ENCODE measurements around the gene ZYG11B.
"Not testable (repeated sequence)": the region's sequence is repeated elsewhere in the genome, so short reads cannot be mapped to it uniquely, and the experiment has no call there.

ZYG11B gene

DNA sequence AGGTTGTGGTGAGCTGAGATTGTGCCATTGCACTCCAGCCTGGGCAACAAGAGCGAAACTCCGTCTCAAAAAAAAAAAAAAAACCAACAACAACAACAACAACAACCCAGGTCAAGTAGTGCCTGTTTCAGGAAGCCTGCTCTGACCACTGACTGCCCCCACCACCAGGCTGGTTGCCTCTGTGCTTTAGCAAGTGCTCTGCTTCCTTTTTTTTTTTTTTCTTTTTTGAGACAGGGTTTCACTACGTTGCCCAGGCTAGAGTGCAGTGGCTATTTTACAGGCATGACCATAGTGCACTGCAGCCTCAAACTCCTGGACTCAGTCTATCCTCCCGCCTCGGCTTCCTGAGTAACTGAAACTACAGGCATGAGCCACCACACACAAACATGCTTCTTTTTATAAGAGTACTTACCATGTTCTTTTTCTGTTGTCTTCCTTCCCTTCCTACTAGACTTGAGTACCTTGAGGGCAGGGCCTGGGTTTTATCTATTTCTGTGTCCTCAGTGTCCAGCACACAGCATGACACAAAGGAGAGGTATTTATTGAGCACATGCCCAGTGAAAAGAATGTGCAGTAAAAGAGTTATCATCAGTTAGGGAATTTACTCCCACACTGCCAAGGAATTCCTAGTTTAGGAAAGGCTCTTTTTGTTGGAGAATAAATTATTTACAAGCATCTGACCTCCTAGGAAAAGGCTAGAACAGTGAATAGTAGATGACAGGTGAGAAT is 18.2 kb upstream of the ZYG11B start:
- no peak for DNase-seq

DNA sequence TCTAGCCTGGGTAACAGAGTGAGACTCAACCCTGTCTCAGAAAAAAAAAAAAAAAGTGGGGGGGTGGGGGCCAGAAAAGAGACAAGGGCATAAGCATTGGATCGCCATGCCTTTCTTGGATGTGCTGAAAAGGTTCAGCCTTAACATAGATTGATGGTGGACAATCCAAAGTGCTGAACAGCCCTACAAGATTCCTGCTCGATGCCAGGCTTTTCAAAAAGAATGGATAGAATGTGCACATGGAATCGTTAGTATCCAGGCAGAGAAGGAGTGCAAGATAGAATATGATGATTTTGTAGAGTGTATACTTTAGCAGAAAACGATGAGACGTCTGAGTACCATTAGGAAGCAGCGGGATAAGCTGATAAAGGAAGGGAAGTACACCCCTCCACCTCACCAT is 17.2 kb upstream of the ZYG11B start:
- no peak for DNase-seq

DNA sequence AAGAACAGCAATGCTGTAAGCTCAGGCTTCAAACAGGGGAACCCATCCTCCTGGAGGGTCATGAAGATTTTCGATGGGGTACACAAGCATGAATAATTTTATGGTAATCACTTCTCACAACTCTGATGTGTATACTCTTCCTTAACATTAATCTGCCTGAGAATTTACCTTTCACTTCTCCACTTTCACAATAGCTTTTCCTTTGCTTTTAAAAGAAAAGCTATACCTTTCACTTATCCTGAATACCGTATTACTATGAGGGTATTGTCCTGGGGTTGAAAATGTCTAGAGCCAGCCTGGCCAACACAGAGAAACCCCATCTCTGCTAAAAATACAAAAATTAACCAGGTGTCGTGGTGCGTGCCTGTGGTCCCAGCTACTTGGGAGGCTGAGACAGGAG is 12.7 kb upstream of the ZYG11B start:
- DNase-seq: no peak

DNA sequence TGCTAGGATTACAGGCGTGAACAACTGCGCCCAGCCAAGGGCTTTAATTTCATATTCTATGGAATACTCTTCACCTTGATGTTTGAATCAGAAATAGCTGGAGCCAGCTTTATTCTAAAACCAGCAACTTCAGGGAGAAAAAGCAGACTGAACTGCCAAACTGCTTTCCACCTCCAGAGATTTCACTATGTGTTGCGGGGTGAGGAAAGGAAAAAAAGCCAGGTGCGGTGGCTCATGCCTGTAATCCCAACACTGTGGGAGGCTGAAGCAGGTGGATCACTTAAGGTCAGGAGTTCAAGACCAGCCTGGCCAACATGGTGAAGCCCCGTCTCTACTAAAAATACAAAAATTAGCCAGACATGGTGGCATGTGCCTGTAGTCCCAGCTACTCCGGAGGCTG is 11.0 kb upstream of the ZYG11B start:
- not testable (repeated sequence) for DNase-seq

DNA sequence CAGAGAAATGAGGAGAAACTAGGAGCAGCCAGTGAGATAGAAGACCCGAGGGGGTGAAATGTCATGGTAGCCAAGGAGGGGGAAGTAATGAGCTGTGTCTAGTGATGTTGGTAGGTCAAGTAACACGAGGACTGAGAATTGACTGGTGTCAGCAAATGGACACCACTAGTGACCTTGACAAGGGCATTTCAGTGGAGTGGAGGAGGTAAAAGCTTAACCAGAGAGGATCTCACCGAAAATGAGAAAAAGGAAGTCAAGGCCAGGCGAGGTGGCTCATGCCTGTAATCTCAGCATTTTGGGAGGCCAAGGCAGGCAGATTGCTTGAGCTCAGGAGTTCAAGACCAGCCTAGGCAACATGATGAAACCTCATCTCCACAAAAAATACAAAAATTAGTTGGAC is 3.0 kb upstream of the ZYG11B start:
- no peak for DNase-seq

DNA sequence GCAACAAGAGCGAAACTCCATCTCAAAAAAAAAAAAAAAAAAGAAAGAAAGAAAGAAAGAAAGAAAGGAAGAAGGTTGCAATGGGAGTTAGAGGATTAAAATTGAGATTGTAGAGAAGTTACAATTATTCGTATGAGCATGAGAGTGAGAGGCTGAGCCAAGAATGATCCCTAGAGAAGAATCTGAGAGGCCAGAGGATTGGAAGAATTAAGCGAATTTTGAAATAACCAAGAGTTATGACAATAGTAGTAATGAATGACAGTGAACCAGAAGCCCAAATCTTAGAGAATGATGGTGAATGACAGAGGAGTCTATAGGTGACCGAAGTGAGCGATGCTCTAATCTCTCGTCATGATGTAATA is 369 bp upstream of the ZYG11B start:
- no peak for DNase-seq

DNA sequence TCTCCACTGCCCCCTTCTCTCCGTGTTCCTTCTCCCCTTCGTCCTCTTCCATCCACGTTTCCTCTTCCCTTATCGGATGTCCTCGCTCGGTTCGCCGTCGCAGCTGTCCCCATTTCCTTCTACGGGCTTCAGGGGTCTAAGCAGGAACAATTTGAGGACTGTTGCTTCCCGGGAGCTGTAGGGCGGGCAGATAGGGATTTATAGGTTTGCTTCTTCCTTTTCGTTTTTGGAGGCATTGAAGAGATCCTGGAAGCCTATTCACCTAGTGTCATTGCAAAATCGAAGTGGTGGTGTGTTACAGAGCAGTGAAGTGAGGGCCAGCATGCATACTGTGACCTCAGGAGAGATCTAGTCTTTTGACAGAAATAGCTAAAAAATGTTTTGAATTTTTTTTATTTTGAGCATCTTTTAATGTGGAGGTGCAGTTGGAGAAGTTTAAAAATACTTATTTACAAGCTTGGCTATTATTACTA is 897 bp downstream of the ZYG11B start:
- DNase-seq: no peak

DNA sequence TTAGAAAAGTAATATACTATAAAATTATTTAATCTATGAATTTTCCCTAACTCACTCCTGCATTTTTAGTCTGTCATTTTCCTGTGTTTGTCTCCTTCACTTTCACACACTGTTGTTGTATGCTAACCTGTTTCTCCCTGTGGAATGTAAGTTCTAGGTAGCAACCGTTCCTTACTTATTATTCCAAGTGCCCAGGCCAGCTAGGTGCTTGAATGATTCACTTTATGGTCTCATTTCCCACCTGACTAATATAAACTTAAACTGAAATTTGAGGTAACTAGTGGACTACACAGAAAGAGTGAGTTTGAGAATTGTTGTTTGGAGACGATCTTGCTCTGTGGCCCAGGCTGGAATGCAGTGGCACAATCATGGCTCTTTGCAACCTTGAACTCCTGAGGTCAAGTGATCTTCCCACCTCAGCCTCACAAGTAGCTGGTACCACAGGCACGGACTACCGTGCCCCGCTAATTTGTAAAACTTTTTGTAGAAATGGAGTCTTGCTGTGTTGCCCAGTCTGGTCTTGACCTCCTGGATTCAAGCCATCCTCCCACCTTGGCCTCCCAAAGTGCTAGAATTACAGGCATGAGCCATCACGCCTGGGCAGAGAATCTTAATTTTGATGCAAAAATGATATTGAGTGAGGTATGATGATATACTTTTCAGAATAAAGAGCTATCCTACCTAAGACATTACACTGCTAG is 1.9 kb downstream of the ZYG11B start:
- no peak for DNase-seq

DNA sequence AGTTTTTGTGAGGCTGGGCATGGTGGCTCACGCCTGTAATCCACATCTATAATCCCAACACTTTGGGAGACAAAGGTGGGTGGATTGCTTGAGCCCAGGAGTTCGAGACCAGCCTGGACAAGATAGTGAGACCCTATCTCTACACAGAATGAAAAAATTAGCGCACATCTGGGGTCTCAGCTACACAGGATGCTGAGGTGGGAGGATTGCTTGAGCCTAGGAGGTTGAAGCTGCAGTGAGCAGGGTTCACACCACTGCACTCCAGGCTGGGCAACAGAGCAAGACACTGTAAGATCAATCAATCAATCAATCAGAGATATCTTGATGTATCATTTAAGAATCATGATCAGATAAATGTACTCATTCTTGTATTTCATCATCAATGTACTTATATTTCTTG is 7.1 kb downstream of the ZYG11B start:
- DNase-seq: no peak

DNA sequence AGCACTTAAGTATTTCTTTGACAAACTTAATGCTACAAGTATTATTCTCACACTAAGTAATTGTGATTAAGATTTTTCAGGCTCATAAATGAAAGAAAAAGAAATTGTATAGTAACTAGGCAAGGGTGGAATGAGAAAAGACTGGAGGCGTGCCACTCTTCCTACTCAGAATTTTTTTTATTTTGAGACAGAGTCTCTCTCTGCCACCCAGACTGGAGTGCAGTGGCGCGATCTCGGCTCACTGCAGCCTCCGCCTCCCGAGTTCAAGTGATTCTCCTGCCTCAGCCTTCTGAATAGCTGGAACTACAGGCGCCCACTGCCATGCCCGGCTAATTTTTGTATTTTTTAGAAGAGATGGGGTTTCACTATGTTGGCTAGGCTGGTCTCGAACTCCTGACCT is 9.1 kb downstream of the ZYG11B start:
- not testable (repeated sequence) for DNase-seq

DNA sequence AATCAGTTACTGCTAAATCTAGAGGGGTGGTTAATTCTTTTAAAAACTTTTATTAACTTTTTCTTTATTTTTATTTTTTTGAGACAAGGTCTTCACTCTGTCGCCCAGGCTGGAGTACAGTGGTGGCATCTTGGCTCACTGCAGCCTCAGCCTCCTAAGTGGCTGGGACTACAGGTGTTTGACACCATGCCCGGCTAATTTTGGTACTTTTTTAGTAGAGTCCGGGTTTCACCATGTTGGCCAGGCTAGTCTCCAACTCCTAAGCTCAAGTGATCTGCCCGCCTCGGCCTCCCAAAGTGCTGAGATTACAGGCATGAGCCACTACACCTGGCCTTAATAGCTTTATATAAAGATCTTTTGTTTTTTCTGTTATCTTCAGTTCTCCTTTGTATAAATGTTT is 11.9 kb downstream of the ZYG11B start:
- no peak for DNase-seq

DNA sequence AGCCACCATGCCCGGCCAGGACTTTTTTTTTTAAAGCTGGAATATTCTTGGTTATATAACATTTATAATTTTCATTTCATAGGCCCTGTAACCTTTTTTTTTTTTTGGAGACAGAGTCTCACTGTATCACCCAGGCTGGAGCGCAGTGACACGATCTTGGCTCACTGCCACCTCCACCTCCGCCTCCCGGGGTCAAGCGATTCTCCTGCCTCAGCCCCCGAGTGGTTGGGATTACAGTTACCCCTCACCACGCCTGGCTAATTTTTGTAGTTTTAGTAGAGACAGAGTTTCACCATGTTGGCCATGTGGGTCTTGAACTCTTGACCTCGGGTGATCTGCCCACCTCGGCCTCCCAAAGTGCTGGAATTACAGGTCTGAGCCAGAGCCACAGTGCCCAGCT is 12.6 kb downstream of the ZYG11B start:
- no peak for DNase-seq

DNA sequence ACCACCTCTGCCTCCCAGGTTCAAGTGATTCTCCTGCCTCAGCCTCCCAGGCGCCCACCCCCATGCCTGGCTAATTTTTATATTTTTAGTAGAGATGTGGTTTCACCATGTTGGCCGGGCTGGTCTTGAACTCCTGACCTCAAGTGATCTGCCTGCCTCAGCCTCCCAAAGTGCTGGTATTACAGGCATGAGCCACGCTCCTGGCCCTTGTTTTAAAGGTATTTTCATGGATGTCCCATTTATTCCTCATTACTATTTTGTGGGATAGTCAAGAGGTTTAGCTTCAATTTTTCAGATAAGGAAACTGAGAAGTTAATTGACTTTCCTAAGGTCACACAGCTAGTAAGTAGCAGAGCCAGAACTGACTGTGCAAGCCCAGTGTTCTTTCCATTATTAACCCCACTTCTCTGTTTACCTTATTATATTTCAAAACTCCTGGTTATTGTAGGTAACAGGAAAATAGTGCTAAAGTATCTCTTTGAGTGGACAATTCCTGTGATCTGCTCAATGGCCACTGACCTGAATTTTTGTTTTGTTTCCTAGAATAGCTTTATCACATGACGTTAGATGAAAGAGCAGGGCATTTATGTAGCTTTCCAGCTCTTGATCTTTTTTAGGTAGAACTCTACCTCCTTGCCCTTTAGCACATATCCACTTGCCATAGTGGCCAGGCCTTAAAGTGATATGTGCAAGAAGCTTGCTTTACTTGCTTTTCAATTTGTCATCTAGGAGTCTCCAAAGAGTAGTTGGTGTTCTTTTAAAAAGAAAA is 13.6 kb downstream of the ZYG11B start:
- no peak for DNase-seq

DNA sequence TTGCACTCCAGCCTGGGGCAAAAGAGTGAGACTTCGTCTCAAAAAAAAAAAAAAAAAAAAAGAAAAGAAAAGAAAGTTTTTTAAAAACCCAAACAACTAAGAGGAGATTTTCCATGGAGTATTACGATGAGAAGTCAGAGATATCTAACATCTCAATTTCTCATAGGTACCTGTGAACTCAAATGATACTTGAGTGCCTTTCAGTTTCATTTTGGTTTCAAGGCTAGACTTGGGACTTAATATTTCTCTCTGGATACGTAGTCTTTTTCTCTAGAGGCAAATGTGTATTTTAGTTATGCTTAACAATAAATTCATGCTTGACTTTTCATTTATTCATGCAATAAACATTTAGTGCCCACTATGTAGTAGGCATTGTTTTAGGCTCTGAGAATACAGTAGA is 15.0 kb downstream of the ZYG11B start:
- DNase-seq: no peak

DNA sequence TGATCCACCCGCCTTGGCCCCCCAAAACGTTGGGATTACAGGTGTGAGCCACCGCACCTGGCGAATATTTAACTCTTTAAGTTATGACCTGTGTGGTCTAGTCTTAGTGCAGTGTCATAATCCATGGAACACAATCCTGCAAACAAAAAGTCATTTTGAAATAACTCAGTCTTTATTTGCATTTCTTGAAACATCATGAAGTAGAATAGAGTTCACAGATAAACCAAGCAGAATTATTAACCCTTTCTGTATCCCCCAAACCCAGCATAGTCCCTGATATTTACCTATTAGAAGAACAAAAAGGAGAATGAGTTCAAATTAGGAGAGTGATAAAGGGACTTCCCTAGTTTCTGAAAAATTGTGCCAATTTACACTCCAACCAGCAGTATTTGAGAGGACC is 19.9 kb downstream of the ZYG11B start:
- no peak for DNase-seq

DNA sequence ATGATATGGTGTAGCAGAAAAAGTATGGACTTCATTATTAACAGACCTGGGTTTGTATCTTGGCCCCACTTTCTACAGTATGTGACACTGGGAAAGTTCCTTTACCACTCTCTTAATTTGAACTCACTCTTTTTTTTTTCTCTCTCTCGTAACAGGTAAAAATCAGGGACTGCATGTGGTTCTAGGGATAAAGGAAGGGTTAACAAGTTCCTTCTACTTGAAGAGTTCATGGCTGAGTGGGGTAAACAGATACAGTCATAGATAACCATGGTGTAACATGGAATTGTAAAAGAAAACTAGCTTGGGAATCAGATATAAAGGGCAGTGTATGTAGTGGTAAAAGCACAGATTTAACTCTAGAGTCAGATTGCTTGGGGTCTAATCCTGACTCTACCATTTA is 21.2 kb downstream of the ZYG11B start:
- DNase-seq: no peak

DNA sequence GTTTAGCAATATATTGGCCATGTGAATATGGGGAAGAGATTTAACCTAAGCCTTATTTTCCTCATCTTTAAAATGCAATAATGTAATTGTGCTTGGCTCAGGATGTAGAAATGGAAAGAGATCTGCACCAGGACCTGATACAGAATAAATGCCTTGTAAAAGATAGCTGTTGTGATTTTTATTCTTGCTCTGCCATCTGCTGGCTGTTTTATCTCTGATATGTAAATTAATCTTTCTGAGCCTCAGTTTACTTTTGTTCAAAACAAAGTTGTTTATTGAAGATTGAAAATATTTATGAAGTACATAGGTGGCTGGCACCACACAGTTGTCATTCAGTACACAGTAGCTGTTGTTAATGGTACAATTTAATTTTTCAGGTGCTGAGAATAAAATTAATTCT is 21.9 kb downstream of the ZYG11B start:
- no peak for DNase-seq

DNA sequence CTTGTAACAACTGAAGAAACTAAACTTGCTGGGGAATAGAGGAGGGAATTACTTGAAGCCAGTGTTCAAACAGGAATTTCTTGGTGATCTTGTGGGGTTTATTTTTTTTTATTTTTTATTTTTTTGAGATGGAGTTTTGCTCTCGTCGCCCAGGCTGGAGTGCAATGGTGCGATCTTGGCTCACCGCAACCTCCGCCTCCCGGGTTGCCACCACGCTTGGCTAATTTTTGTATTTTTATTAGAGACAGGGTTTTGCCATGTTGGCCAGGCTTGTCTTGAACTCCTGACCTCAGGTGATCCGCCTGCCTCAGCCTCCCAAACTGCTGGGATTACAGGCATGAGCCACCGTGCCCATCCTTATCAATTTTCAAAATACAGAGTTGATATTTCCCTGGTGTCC is 23.2 kb downstream of the ZYG11B start:
- DNase-seq: not testable (repeated sequence)

DNA sequence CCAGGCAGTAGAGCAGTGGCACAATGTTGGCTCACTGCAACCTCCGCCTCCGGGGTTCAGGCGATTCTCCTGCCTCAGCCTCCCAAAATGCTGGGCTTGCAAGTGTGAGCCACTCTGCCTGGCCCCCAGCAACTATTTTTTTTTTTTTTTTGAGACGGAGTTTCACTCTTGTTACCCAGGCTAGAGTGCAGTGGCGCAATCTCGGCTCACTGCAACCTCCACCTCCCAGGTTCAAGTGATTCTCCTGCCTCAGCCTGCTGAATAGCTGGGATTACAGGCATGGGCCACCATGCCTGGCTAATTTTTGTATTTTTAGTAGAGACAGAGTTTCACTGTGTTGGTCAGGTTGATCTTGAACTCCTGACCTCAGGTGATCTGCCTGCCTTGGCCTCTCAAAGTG is 23.9 kb downstream of the ZYG11B start:
- not testable (repeated sequence) for DNase-seq

DNA sequence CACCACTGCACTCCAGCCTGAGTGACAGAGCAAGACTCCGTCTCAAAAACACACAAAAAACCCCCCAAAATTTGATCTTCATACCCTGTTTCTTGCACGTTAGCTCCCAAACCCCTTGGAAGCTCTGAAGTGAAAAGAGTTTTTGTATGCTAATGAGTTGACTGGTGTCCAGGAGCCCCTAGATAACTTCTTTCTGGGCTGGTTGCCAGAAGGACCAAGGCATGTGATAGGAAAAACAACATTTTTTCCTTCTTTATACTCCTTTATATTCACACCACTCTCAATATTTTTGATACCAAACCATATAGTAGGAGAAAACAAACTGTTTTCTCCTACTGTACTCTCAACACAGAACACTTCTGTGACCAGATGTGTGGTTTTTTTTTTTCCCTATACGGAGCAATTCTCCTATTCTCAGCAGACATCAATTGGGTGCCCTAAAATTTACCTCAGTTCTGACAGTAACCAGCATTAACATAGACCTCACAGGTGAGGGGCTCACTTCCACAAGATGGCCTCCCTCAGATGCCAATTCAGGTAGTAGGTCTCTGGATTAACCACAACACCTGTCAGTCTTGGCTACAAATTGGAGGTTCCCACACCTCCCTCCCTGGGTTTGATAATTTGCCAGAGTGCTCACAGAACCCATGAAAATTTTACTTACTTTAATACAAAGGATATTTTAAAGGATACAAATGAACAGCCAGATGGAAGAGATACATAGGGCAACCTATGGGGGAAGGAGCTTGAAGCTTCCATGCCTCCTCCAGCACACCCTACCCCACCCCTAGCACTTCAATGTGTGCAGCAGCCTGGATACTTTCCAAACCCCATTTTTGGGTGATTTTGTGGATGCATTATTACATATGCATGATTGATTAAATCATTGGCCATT is 25.6 kb downstream of the ZYG11B start:
- DNase-seq: no peak

DNA sequence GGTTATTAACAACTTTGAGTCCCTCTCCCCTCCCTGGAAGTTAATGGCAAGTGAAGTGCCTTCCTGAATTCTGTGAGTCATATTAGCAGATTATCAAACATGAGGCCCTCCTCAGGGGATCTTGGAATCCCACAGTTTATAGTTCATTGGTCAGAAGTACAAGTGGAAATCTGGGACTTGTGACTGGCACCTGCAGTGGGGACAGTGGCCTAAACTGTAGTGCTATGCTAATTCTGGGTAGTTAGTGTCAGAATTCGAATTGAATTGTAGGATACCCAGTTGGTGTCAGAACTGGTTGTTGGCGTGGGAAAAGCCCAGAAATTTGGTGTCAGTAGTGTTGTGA is 26.2 kb downstream of the ZYG11B start:
- no peak for DNase-seq

DNA sequence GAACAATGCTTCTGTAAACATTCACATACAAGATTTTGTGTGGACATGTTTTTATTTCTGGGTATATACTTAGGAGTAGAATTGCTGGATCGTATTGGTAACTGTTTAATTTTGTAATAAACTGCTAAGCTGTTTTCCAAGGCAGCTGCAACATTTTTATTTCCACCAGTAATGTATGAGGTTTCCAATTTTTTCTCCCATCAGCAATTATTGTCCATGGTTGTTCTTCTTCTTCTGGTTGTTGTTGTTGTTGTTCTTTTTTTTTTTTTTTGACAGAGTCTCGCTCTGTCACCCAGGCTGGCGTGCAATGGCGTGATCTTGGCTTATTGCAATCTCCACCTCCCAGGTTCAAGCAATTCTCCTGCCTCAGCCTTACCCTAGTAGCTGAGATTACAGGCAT is 26.9 kb downstream of the ZYG11B start:
- DNase-seq: no peak

DNA sequence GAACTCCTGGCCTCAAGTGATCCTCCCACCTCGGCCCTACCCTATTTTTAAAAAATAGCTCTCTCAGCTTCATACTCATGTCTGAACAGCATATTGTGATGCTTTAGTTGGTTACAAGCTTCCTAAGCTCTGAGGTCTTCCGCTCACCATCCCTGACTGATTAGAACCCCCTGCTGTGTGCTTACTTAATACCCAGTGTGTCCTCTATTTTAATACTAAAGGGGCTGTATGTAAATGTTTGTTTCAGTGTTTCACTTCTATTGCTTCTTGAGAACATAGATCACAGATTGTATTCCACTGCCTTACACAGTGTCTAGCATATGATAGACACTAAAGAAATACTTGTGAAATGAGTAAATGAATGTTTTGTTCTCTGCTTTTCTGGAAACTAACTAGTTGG is 29.8 kb downstream of the ZYG11B start:
- DNase-seq: no peak

Data from activated CD4-positive, alpha-beta T cell treated with anti-CD3 and anti-CD28 coated beads for 4 hours (primary cell).